Colonic mucosa (tissue), 4 donors: ENCODE results near the gene PLXDC2. TPM values are rescaled to one million over a fixed set of nuclear protein-coding genes. Genes with fewer than 3 reads are reported as not detected.

ENCODE experiments used
- DNase-seq: peaks from one replicate; pipeline ENCODE4 v3.0.0-alpha.2; 2020
- H3K27ac ChIP-seq: fragments of 200-600 bp; one replicate; pipeline ENCODE4 v1.8.0; 2021
- H3K27me3 ChIP-seq: fragments of 200-600 bp; one replicate; pipeline ENCODE4 v1.8.0; 2021
- H3K36me3 ChIP-seq: fragments of 200-600 bp; one replicate; pipeline ENCODE4 v1.8.0; 2021
- H3K4me1 ChIP-seq: fragments of 200-600 bp; one replicate; pipeline ENCODE4 v1.8.0; 2021; ENCODE audit warnings: mild to moderate bottlenecking
- H3K4me3 ChIP-seq: fragments of 200-600 bp; one replicate; pipeline ENCODE4 v1.8.0; 2021
- H3K9ac ChIP-seq, 2 donors: one replicate each; pipeline ENCODE4 v1.7.0; 2013; ENCODE audit warnings: control low read depth in 2 of 2, low read depth in 2 of 2, low read length in 2 of 2
- H3K9me3 ChIP-seq: fragments of 200-600 bp; one replicate; pipeline ENCODE4 v1.8.0; 2021
- intact Hi-C: fragments of 100-400 bp; cut with DNase I; formaldehyde crosslinking; loops from one replicate; pipeline ENCODE4 v1.14.1; 2022
- total RNA-seq, 2 donors: library from RNA; stranded (reverse); fragmentation: NEBNext Ultra II Directional in 1 of 2; extraction: Animal tissue kit (Norgen Biotek cat#: 25700) in 1 of 2; gene quantifications; one replicate each; pipeline ENCODE4 v1.2.1, GENCODE V29; 2021
- TF ChIP-seq, protein P1 (sequence below): fragments of 200-600 bp; IDR thresholded peaks from one replicate; pipeline ENCODE4 v1.8.0; 2022; ENCODE audit warnings: antibody characterized with exemption, mild to moderate bottlenecking
- donor health status: healthy.
- donor health status: DM: no; HTN: no; CAD: no.
- donor health status: DM: no; HTN: no; CAD: no.

PLXDC2 gene
- total RNA-seq, 2 donors from 2014 or later: 12.5 to 22.4 TPM

DNA sequence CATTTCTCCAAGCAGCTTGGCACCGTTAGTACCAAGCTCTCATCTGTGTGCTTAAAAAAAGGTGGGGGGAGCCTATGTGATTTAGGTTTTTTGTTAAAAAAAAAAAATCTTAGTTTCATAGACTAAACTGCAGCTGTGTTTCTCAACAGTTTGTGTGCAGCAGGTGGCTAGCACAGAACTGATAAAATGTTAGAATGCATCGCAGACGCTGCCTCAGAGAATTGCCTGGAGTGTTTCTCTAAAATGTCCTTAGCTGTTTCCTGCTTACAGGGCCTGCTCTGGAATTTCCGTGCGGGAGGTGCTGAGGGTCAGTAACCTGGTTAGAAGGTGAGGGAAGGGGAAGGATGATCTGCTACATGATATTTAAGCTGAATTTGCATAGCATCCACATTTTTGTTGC lies 268.9 kb downstream of the PLXDC2 start:
- intact Hi-C loops: no loop called here
- no peak for DNase-seq
- Histone ChIP-seq H3K27me3 (no peaks in the 10 kb centered on the region), H3K27ac (no peak overlapping the region), H3K9ac (no peak overlapping the region), H3K36me3 (no peaks in the 10 kb centered on the region), H3K9me3 (no peaks in the 10 kb centered on the region), H3K4me1 (no peaks in the 10 kb centered on the region), H3K4me3 (no peak overlapping the region)
- TF ChIP-seq, protein P1, sequence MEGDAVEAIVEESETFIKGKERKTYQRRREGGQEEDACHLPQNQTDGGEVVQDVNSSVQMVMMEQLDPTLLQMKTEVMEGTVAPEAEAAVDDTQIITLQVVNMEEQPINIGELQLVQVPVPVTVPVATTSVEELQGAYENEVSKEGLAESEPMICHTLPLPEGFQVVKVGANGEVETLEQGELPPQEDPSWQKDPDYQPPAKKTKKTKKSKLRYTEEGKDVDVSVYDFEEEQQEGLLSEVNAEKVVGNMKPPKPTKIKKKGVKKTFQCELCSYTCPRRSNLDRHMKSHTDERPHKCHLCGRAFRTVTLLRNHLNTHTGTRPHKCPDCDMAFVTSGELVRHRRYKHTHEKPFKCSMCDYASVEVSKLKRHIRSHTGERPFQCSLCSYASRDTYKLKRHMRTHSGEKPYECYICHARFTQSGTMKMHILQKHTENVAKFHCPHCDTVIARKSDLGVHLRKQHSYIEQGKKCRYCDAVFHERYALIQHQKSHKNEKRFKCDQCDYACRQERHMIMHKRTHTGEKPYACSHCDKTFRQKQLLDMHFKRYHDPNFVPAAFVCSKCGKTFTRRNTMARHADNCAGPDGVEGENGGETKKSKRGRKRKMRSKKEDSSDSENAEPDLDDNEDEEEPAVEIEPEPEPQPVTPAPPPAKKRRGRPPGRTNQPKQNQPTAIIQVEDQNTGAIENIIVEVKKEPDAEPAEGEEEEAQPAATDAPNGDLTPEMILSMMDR: no peak

GRCh38 chr10:20087353-20087752 lies 271.1 kb downstream of the PLXDC2 start:
- DNase-seq: no peak
- peak overlapping the region; percentile 57 for H3K27ac ChIP-seq
- no peaks in the 10 kb centered on the region for H3K9me3 ChIP-seq

GRCh38 chr10:20088061-20088701 lies 271.9 kb downstream of the PLXDC2 start:
- H3K9ac ChIP-seq: peak overlapping the region in 1 of 2 donors; percentile 36
- no peaks in the 10 kb centered on the region for H3K4me1 ChIP-seq
- H3K4me3 ChIP-seq: no peak overlapping the region
- intact Hi-C loops: no loop called here
- no peaks in the 10 kb centered on the region for H3K9me3 ChIP-seq
- no peaks in the 10 kb centered on the region for H3K27me3 ChIP-seq
- H3K36me3 ChIP-seq: no peaks in the 10 kb centered on the region
- no peak for DNase-seq
- TF ChIP-seq, protein P1: no peak
- peak overlapping the region; percentile 57 for H3K27ac ChIP-seq

More at GRCh38 chr10:20087353-20087752, 271.1 kb downstream of the PLXDC2 start:
- intact Hi-C loops: no loop called here
- Histone ChIP-seq H3K4me3 (no peak overlapping the region), H3K4me1 (no peaks in the 10 kb centered on the region), H3K9ac (no peak overlapping the region), H3K36me3 (no peaks in the 10 kb centered on the region), H3K27me3 (no peaks in the 10 kb centered on the region)
- TF ChIP-seq, protein P1: no peak

DNA sequence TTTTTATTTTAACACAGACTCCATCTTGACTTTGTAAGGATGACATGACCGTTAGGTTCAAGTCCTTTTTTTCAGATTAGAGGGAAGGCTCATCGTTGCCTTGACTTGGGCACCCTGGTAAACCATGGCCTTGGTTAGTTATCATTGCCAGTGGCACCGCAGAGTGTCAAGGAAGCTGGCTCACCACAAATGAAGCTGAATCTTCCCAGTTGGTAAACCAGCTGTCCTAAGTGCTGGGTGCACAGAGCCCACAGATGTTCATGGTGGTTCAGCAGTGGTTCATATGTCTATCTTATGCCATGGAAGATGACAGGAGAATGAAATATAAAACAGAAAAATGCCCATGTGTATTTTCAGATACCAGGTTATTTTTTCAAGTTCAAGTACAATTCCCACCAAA lies 273.6 kb downstream of the PLXDC2 start:
- Histone ChIP-seq H3K9ac (no peak overlapping the region), H3K4me1 (no peaks in the 10 kb centered on the region), H3K36me3 (no peaks in the 10 kb centered on the region), H3K4me3 (no peak overlapping the region), H3K9me3 (no peaks in the 10 kb centered on the region), H3K27ac (peak overlapping the region; percentile 68), H3K27me3 (no peaks in the 10 kb centered on the region)
- no peak for DNase-seq
- TF ChIP-seq, protein P1: no peak
- intact Hi-C loops: loop anchor here (5.0 kb wide), 1 partner anchor 273 kb away; the partner anchor contains the start of gene PLXDC2

DNA sequence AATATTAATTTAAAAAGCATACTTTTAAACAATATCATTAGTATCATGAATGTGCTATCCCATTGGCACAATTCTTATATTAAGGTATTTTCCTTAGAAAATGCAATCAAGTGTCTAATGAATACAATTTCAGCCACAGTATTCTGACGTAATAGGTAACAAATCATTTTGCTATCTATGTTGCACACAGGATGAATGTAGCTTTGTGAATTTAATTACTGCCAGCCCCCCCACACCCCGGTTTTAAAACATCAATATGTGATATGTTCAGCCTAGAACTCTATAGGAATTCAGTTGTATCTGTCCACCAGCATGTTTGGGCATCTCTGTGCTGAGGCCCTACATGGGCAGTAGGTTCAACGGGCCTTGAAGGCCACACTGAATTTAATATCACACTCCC lies 274.6 kb downstream of the PLXDC2 start:
- H3K9ac ChIP-seq: peak overlapping the region in 1 of 2 donors; percentile 57
- intact Hi-C loops: loop anchor here (5.0 kb wide), 1 partner anchor 274 kb away; the partner anchor contains the start of gene PLXDC2
- H3K27me3 ChIP-seq: no peaks in the 10 kb centered on the region
- no peaks in the 10 kb centered on the region for H3K9me3 ChIP-seq
- H3K36me3 ChIP-seq: no peaks in the 10 kb centered on the region
- DNase-seq: no peak
- peak overlapping the region; percentile 68 for H3K27ac ChIP-seq
- TF ChIP-seq, protein P1: no peak
- no peaks in the 10 kb centered on the region for H3K4me1 ChIP-seq
- H3K4me3 ChIP-seq: no peak overlapping the region
